H1 (cell line): ENCODE data around the gene BTK. TPM values are rescaled to one million over a fixed set of nuclear protein-coding genes. Genes with fewer than 3 reads are reported as not detected.

Experiments
- CTCF ChIA-PET: fragments of 300-600 bp; sonication (Branson Sonifier 250); formaldehyde crosslinking; loops from one replicate; lab custom pipeline; 2021; ENCODE audit not compliant: partially characterized antibody; lab: Charles Lee
- POLR2A ChIA-PET: fragments of 300-600 bp; sonication (Branson Sonifier 250); formaldehyde crosslinking; loops from one replicate; lab custom pipeline; 2021; ENCODE audit warnings: inconsistent platforms; ENCODE audit not compliant: partially characterized antibody; lab: Charles Lee
- DNase-seq, 2 experiments: peaks; one replicate each; pipeline versions ENCODE4 v3.0.0 to v3.0.0-alpha.2; 2010 to 2022; ENCODE audit warnings: low spot score in 2 of 2, low read depth in 1 of 2, mixed read lengths in 1 of 2
- FAIRE-seq: peaks from 2 replicates; lab custom pipeline; 2011; peaks lifted over from hg19 to GRCh38; lab: Jason Lieb, UNC
- H2AFZ ChIP-seq: 2 replicates; pipeline ENCODE4 v1.8.1; 2012; ENCODE audit warnings: low read length, inconsistent platforms
- H2AK5ac ChIP-seq: 2 replicates; pipeline ENCODE4 v1.6.1; 2013; ENCODE audit warnings: low read depth, low read length
- H2BK120ac ChIP-seq: replicated peaks from 2 replicates; pipeline ENCODE3; 2013; ENCODE audit warnings: low read depth, low read length, inconsistent platforms
- H2BK12ac ChIP-seq: 2 replicates; pipeline ENCODE4 v1.6.1; 2013; ENCODE audit warnings: low read depth, low read length
- H2BK15ac ChIP-seq: 2 replicates; pipeline ENCODE4 v1.6.1; 2013; ENCODE audit warnings: low read length
- H2BK20ac ChIP-seq: 2 replicates; pipeline ENCODE4 v1.6.1; 2013; ENCODE audit warnings: low read length
- H2BK5ac ChIP-seq: 2 replicates; pipeline ENCODE4 v1.6.1; 2013; ENCODE audit warnings: low read depth, low read length
- H3K14ac ChIP-seq: 2 replicates; pipeline ENCODE4 v1.6.1; 2013; ENCODE audit warnings: inconsistent platforms; ENCODE audit not compliant: insufficient read length
- H3K18ac ChIP-seq: 2 replicates; pipeline ENCODE4 v1.6.1; 2013; ENCODE audit warnings: low read length; ENCODE audit errors: extremely low read depth
- H3K23ac ChIP-seq: 2 replicates; pipeline ENCODE4 v1.6.1; 2013; ENCODE audit warnings: inconsistent platforms; ENCODE audit not compliant: insufficient read length
- H3K23me2 ChIP-seq: 2 replicates; pipeline ENCODE4 v1.6.1; 2013; ENCODE audit warnings: low read depth, low read length
- H3K27ac ChIP-seq: 2 replicates; pipeline ENCODE4 v1.6.1; 2011; ENCODE audit warnings: low read depth, low read length, inconsistent platforms
- H3K27me3 ChIP-seq, 4 experiments: replicated peaks in 1 of 4; 1 replicate in 1 of 4; 2 replicates in 3 of 4; pipeline versions ENCODE4 v1.6.1 to v1.8.1; 2011 to 2013; ENCODE audit warnings: low read length in 3 of 4, mild to moderate bottlenecking in 3 of 4, inconsistent platforms in 2 of 4, mixed read lengths in 2 of 4, moderate library complexity in 1 of 4; ENCODE audit not compliant: control insufficient read depth in 3 of 4, insufficient read depth in 3 of 4; ENCODE audit errors: extremely low read depth in 1 of 4
- H3K36me3 ChIP-seq, 4 experiments: 2 replicates each; pipeline versions ENCODE4 v1.6.1 to v1.8.1; 2011 to 2013; ENCODE audit warnings: mild to moderate bottlenecking in 4 of 4, low read length in 3 of 4, moderate library complexity in 2 of 4, control low read depth in 1 of 4, inconsistent platforms in 1 of 4; ENCODE audit not compliant: insufficient read depth in 4 of 4, control insufficient read depth in 2 of 4
- H3K4ac ChIP-seq: replicated peaks from 2 replicates; pipeline ENCODE3; 2013; ENCODE audit warnings: low read length, low read depth, mixed read lengths, inconsistent platforms; ENCODE audit not compliant: insufficient read length
- H3K4me1 ChIP-seq, 4 experiments: replicated peaks in 1 of 4; 1 replicate in 1 of 4; 2 replicates in 3 of 4; pipeline versions ENCODE4 v1.6.1 to v1.8.1; 2011 to 2013; ENCODE audit warnings: low read length in 3 of 4, inconsistent platforms in 2 of 4, mixed read lengths in 1 of 4; ENCODE audit not compliant: insufficient read depth in 4 of 4, control insufficient read depth in 3 of 4
- H3K4me2 ChIP-seq, 2 experiments: 2 replicates each; pipeline versions ENCODE4 v1.6.1 to v1.8.1; 2011 to 2013; ENCODE audit warnings: low read depth in 2 of 2, low read length in 2 of 2, control low read depth in 1 of 2, inconsistent platforms in 1 of 2, mild to moderate bottlenecking in 1 of 2; ENCODE audit not compliant: insufficient read depth in 1 of 2
- H3K4me3 ChIP-seq, 4 experiments: fragments of 200-600, 300-600 bp in 1 of 4; sonication (generic), shearing (Covaris generic), sonication (Bioruptor Twin) in 1 of 4; 2 replicates each; pipeline versions ENCODE4 v1.5.1 to v1.8.1; 2011 to 2016; ENCODE audit warnings: low read length in 4 of 4, low read depth in 3 of 4, control low read depth in 2 of 4, inconsistent platforms in 2 of 4, mild to moderate bottlenecking in 2 of 4, mixed read lengths in 1 of 4, moderate library complexity in 1 of 4; ENCODE audit not compliant: insufficient read depth in 2 of 4; ENCODE audit errors: extremely low read depth in 1 of 4
- H3K56ac ChIP-seq: replicated peaks from 2 replicates; pipeline ENCODE3; 2013; ENCODE audit warnings: low read depth, mild to moderate bottlenecking, mixed read lengths, low read length, inconsistent platforms; ENCODE audit not compliant: insufficient read length
- H3K79me1 ChIP-seq: 2 replicates; pipeline ENCODE4 v1.6.1; 2013; ENCODE audit warnings: low read depth, low read length, control low read depth
- H3K79me2 ChIP-seq, 2 experiments: 2 replicates each; pipeline versions ENCODE4 v1.6.1 to v1.8.1; 2012 to 2013; ENCODE audit warnings: low read length in 2 of 2, mild to moderate bottlenecking in 2 of 2, inconsistent platforms in 1 of 2; ENCODE audit not compliant: insufficient read depth in 2 of 2, control insufficient read depth in 1 of 2
- H3K9ac ChIP-seq, 4 experiments: replicated peaks in 1 of 4; 1 replicate in 1 of 4; 2 replicates in 3 of 4; pipeline versions ENCODE4 v1.6.1 to v1.8.1; 2011 to 2013; ENCODE audit warnings: low read depth in 3 of 4, low read length in 3 of 4, control low read depth in 2 of 4, mild to moderate bottlenecking in 2 of 4, moderate library complexity in 2 of 4, inconsistent platforms in 1 of 4; ENCODE audit errors: extremely low read depth in 1 of 4
- H3K9me3 ChIP-seq, 2 experiments: 2 replicates each; pipeline versions ENCODE4 v1.6.1 to v1.8.1; 2012 to 2013; ENCODE audit warnings: mild to moderate bottlenecking in 2 of 2, moderate library complexity in 2 of 2, control low read depth in 1 of 2, inconsistent platforms in 1 of 2, low read depth in 1 of 2, low read length in 1 of 2, mixed read lengths in 1 of 2; ENCODE audit not compliant: insufficient read depth in 2 of 2
- H4K20me1 ChIP-seq, 2 experiments: replicated peaks in 1 of 2; 2 replicates each; pipeline versions ENCODE3 to v1.8.1; 2011 to 2013; ENCODE audit warnings: inconsistent platforms in 2 of 2, low read length in 2 of 2, mild to moderate bottlenecking in 1 of 2; ENCODE audit not compliant: insufficient read depth in 2 of 2, control insufficient read depth in 1 of 2
- H4K5ac ChIP-seq: 2 replicates; pipeline ENCODE4 v1.6.1; 2013; ENCODE audit warnings: low read length, low read depth, mixed read lengths, inconsistent platforms; ENCODE audit not compliant: insufficient read length
- H4K8ac ChIP-seq: 2 replicates; pipeline ENCODE4 v1.8.0; 2013; ENCODE audit warnings: mild to moderate bottlenecking, moderate library complexity, low read length, inconsistent platforms; ENCODE audit not compliant: insufficient read depth; ENCODE audit errors: extremely low read depth
- H4K91ac ChIP-seq: replicated peaks from 2 replicates; pipeline ENCODE3; 2013; ENCODE audit warnings: low read length, mixed read lengths, inconsistent platforms; ENCODE audit not compliant: insufficient read length
- ASH2L ChIP-seq: fragments of 200-600, 300-600 bp; sonication (generic); IDR thresholded peaks from one replicate; pipeline ENCODE4 v1.7.1; 2017; ENCODE audit warnings: low read length
- CBX8 ChIP-seq: fragments of 300-800, 300-1000 bp; sonication (generic); IDR thresholded peaks from 2 replicates; pipeline ENCODE4 v1.7.1; 2016; ENCODE audit warnings: low read depth, low read length, borderline replicate concordance
- CEBPB ChIP-seq: IDR thresholded peaks from 2 replicates; pipeline ENCODE4 v1.6.1; 2012; ENCODE audit warnings: low read depth, low read length
- EP300 ChIP-seq, 2 experiments: IDR thresholded peaks; 1 replicate in 1 of 2; 2 replicates in 1 of 2; pipeline ENCODE4 v1.6.1; 2011 to 2012; ENCODE audit warnings: low read depth in 2 of 2, low read length in 2 of 2, mild to moderate bottlenecking in 2 of 2, borderline replicate concordance in 1 of 2, inconsistent platforms in 1 of 2, moderate library complexity in 1 of 2
- GTF2F1 ChIP-seq: IDR thresholded peaks from 2 replicates; pipeline ENCODE4 v1.6.1; 2012; ENCODE audit warnings: low read depth, low read length, improper control_type of control experiment, borderline replicate concordance
- JUND ChIP-seq: IDR thresholded peaks from 2 replicates; pipeline ENCODE4 v1.6.1; 2011; ENCODE audit warnings: mild to moderate bottlenecking, improper control_type of control experiment, low read length
- POLR2AphosphoS5 ChIP-seq: IDR thresholded peaks from 2 replicates; pipeline ENCODE4 v1.6.1; 2011; ENCODE audit warnings: low read depth, low read length
- RAD21 ChIP-seq, 2 experiments: IDR thresholded peaks in 1 of 2; conservative IDR thresholded peaks in 1 of 2; 2 replicates each; pipeline ENCODE4 v1.6.1; 2011; ENCODE audit warnings: low read depth in 2 of 2, low read length in 2 of 2, improper control_type of control experiment in 1 of 2, inconsistent platforms in 1 of 2, mild to moderate bottlenecking in 1 of 2, moderate library complexity in 1 of 2
- RBBP5 ChIP-seq: IDR thresholded peaks from 2 replicates; pipeline ENCODE4 v1.7.1; 2012; ENCODE audit warnings: low read depth, mild to moderate bottlenecking, inconsistent platforms, low read length, moderate library complexity, borderline replicate concordance
- SIN3A ChIP-seq, 2 experiments: IDR thresholded peaks in 1 of 2; conservative IDR thresholded peaks in 1 of 2; 2 replicates each; pipeline ENCODE4 v1.6.1; 2011 to 2012; ENCODE audit warnings: low read length in 2 of 2, improper control_type of control experiment in 1 of 2, low read depth in 1 of 2, mild to moderate bottlenecking in 1 of 2
- SIRT6 ChIP-seq: IDR thresholded peaks from one replicate; pipeline ENCODE4 v1.7.1; 2012; ENCODE audit warnings: low read length, inconsistent platforms
- SP4 ChIP-seq: IDR thresholded peaks from 2 replicates; pipeline ENCODE4 v1.6.1; 2012; ENCODE audit warnings: low read length, inconsistent platforms
- TAF7 ChIP-seq: optimal IDR thresholded peaks from 2 replicates; pipeline ENCODE3; 2011; ENCODE audit warnings: low read depth, mild to moderate bottlenecking, inconsistent platforms, low read length, moderate library complexity, borderline replicate concordance
- ZNF274 ChIP-seq: IDR thresholded peaks from 2 replicates; pipeline ENCODE4 v1.7.0; 2012; ENCODE audit warnings: low read length, borderline replicate concordance; ENCODE audit errors: extremely low read depth
- WGBS, 2 experiments: shearing (Covaris generic) in 1 of 2; methylation state at CpG; one replicate each; pipeline versions ENCODE4 v1.1.6 to v1.1.7; 2013 to 2015; ENCODE audit warnings: low lambda C conversion rate in 2 of 2, mixed read lengths in 2 of 2, inconsistent platforms in 1 of 2, low coverage in 1 of 2, missing lambda C conversion rate in 1 of 2; ENCODE audit not compliant: insufficient replicate concordance in 2 of 2, insufficient coverage in 1 of 2, insufficient read length in 1 of 2; ENCODE audit errors: extremely low coverage in 1 of 2, missing lambda C conversion rate in 1 of 2; 5-methylcytosine and 5-hydroxymethylcytosine counted together
- polyA plus RNA-seq, 7 experiments: library from polyadenylated mRNA; depleted of rRNA in 3 of 7; stranded (reverse) in 5 of 7; unstranded in 2 of 7; fragments of >200 nt in 5 of 7; fragments of 200-250 nt in 2 of 7; gene quantifications; 1 replicate in 5 of 7; 2 replicates in 1 of 7; 4 replicates in 1 of 7; pipeline versions ENCODE4 v1.2.1 to v1.2.3, GENCODE V29; 2011 to 2013; ENCODE audit warnings: missing spikeins in 2 of 7, mixed read lengths in 2 of 7
- total RNA-seq: library from RNA; stranded (reverse); fragmentation: NEBNext Ultra II Directional; extraction: Animal tissue kit (Norgen Biotek cat#: 25700); gene quantifications from 2 replicates; pipeline ENCODE4 v1.2.1, GENCODE V29; 2021

BTK gene
- total and polyA plus RNA-seq, 2 of the 8 experiments (the other 6 are each of a cell fraction or from before 2014, with no cell fraction given): 0.06 to 0.20 TPM

DNA sequence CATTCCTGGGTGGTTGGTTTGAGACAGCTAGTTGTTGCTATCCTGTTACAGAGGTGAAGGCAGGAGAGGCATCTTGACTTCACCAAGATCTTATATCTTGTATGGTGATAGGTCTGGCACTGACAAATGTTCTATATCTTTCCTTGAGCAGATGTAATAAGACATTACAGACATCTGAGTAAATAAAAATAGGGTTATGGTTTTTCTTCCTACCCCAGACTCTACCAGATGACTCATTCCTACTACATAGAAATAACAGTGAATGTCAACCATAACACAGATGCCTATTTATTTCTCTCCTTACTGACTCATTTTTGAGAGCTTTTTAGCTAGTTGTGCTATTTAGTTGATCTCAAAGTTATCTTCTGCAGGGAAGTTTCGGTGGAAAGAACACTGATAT is 43.9 kb upstream of the BTK start:
- Histone ChIP-seq H2AK5ac (no peak overlapping the region), H2BK5ac (no peak overlapping the region), H4K20me1 (no peaks in the 10 kb centered on the region), H2BK12ac (no peak overlapping the region), H3K9me3 (0 out of 4 replicates have a peak, but pooled peaks cover 0 to 3% of the 10 kb centered on the region in 2 experiments), H3K4me1 (no peaks in the 10 kb centered on the region), H3K4me2 (no peak overlapping the region), H2AFZ (no peak overlapping the region), H2BK20ac (no peak overlapping the region), H3K18ac (no peak overlapping the region), H3K79me2 (no peaks in the 10 kb centered on the region), H3K27ac (no peak overlapping the region), H3K4me3 (no peak overlapping the region), H4K91ac (no peak overlapping the region), H3K23me2 (no peaks in the 10 kb centered on the region), H3K4ac (no peak overlapping the region), H2BK15ac (no peak overlapping the region), H2BK120ac (no peak overlapping the region), H3K27me3 (no peaks in the 10 kb centered on the region), H4K8ac (no peak overlapping the region), H3K36me3 (peaks cover 0 to 18% (median 2%) of the 10 kb centered on the region in 4 experiments; a peak in 4 of 8 replicates), H3K79me1 (no peaks in the 10 kb centered on the region), H4K5ac (no peak overlapping the region), H3K23ac (no peak overlapping the region), H3K14ac (no peak overlapping the region), H3K9ac (no peak overlapping the region), H3K56ac (no peak overlapping the region)
- 57% methylated on average over 1 of the region's 1 CpG; no CpG with 5 or more reads in 1 of the 2 experiments for WGBS, 2 experiments
- no peak for DNase-seq
- no peak for FAIRE-seq
- ChIA-PET POLR2A (no interaction called here), CTCF (interaction anchor here (0.7 kb wide), 1 partner anchor 613 kb away, joined by 3 read pairs; no protein-coding TSS in a partner anchor)
- TF ChIP-seq GTF2F1 (no peak), TAF7 (no peak), SIRT6 (no peak), EP300 (IDR thresholded peaks at IDR 0.05; ENCODE audit: borderline replicate concordance in 1 of 2, low read depth in 2 of 2, low read length in 2 of 2) (no peak), CBX8 (no peak), RAD21 (IDR thresholded peaks at IDR 0.05 in 1 of 2, conservative IDR thresholded peaks at IDR 0.05 in 1 of 2; ENCODE audit: low read depth in 2 of 2, low read length in 2 of 2) (no peak), POLR2AphosphoS5 (no peak), RBBP5 (no peak), CEBPB (no peak), ASH2L (no peak), SIN3A (conservative IDR thresholded peaks at IDR 0.05 in 1 of 2, IDR thresholded peaks at IDR 0.05 in 1 of 2; ENCODE audit: low read depth in 1 of 2, low read length in 2 of 2) (no peak), SP4 (no peak), ZNF274 (no peak), JUND (no peak)
